DMS 273 (cell line): ENCODE measurements around the gene PHLPP1.
A peak's percentile ranks its signal among the peaks of the same experiment; 100 is the strongest.

Source experiments
- DNase-seq: peaks from one replicate; lab custom pipeline; 2025; ENCODE audit not compliant: unreplicated experiment; lab: John Stamatoyannopoulos, UW

The PHLPP1 gene

GRCh38 chr18:62741118-62741566 lies 25.8 kb downstream of the PHLPP1 start:
- DNase-seq = peak; percentile 15

- DNase-seq = no peak
These were observed 26.2 kb downstream of the PHLPP1 start for GRCh38 chr18:62741584-62741983.

- DNase-seq = no peak
These were observed 29.0 kb downstream of the PHLPP1 start for GRCh38 chr18:62744076-62744968.

- DNase-seq = no peak
These were observed 29.9 kb downstream of the PHLPP1 start for GRCh38 chr18:62745089-62745751.

GRCh38 chr18:62749389-62749788 lies 34.0 kb downstream of the PHLPP1 start:
- no peak for DNase-seq

- DNase-seq = no peak
These were observed 36.0 kb downstream of the PHLPP1 start for GRCh38 chr18:62751341-62751821.

- no peak for DNase-seq
These were observed 36.6 kb downstream of the PHLPP1 start for GRCh38 chr18:62751977-62752376.

- no peak for DNase-seq
These were observed 38.7 kb downstream of the PHLPP1 start for GRCh38 chr18:62754026-62754425.

- no peak for DNase-seq
These were observed 40.1 kb downstream of the PHLPP1 start for GRCh38 chr18:62755454-62755853.

GRCh38 chr18:62755946-62756345 lies 40.6 kb downstream of the PHLPP1 start:
- DNase-seq = no peak

GRCh38 chr18:62757399-62758010 lies 42.2 kb downstream of the PHLPP1 start:
- DNase-seq = no peak

GRCh38 chr18:62758591-62758990 lies 43.2 kb downstream of the PHLPP1 start:
- DNase-seq = no peak

GRCh38 chr18:62759704-62760402 lies 44.5 kb downstream of the PHLPP1 start:
- DNase-seq = no peak

- DNase-seq = no peak
These were observed 45.0 kb downstream of the PHLPP1 start for GRCh38 chr18:62760403-62760734.

- DNase-seq = peak; percentile 26
These were observed 47.8 kb downstream of the PHLPP1 start for GRCh38 chr18:62763101-62763521.

GRCh38 chr18:62766266-62766665 lies 50.9 kb downstream of the PHLPP1 start:
- no peak for DNase-seq

GRCh38 chr18:62767321-62767720 lies 52.0 kb downstream of the PHLPP1 start:
- no peak for DNase-seq

- DNase-seq = no peak
These were observed 52.7 kb downstream of the PHLPP1 start for GRCh38 chr18:62767836-62768557.

GRCh38 chr18:62768558-62768943 lies 53.2 kb downstream of the PHLPP1 start:
- DNase-seq = no peak

- no peak for DNase-seq
These were observed 53.9 kb downstream of the PHLPP1 start for GRCh38 chr18:62769216-62769615.
